Stomach (tissue), 9 donors: ENCODE results near the gene UFSP1. TPM values are rescaled to one million over a fixed set of nuclear protein-coding genes. Genes with fewer than 3 reads are reported as not detected.

Source experiments
- DNase-seq, 2 donors: peaks; one replicate each; pipeline versions ENCODE4 v3.0.0 to v3.0.0-alpha.2; 2013 to 2019
- H3K27ac ChIP-seq, 5 donors: fragments of 200-600 bp in 4 of 5; sonication (generic) in 4 of 5; one replicate each; pipeline ENCODE4 v1.5.1; 2013 to 2019; ENCODE audit warnings: mild to moderate bottlenecking in 1 of 5, moderate library complexity in 1 of 5
- H3K27me3 ChIP-seq, 3 donors: fragments of 200-600 bp; sonication (generic); one replicate each; pipeline ENCODE4 v1.5.1; 2017 to 2019; ENCODE audit warnings: mixed run types in 1 of 3
- H3K36me3 ChIP-seq, 4 donors: fragments of 200-600 bp; sonication (generic); 1 replicate in 3 of 4; 2 replicates in 1 of 4; pipeline ENCODE4 v1.5.1; 2016 to 2019
- H3K4me1 ChIP-seq, 4 donors: fragments of 200-600 bp; sonication (generic); one replicate each; pipeline ENCODE4 v1.5.1; 2016 to 2019
- H3K4me3 ChIP-seq, 4 donors: fragments of 200-600 bp; sonication (generic) in 3 of 4; one replicate each; pipeline ENCODE4 v1.5.1; 2016 to 2019; ENCODE audit warnings: mild to moderate bottlenecking in 1 of 4
- H3K9me3 ChIP-seq, 4 donors: fragments of 200-600 bp; sonication (generic); one replicate each; pipeline ENCODE4 v1.5.1; 2016 to 2019
- CTCF ChIP-seq, 7 experiments: fragments of 450-650 bp in 4 of 7; fragments of 200-600 bp in 3 of 7; sonication (generic) in 3 of 7; IDR thresholded peaks; one replicate each; pipeline ENCODE4 v1.5.1; 2016 to 2019; ENCODE audit warnings: antibody characterized with exemption in 7 of 7, control low read depth in 2 of 7, mild to moderate bottlenecking in 1 of 7
- EP300 ChIP-seq: sonication (generic); formaldehyde crosslinking; IDR thresholded peaks from one replicate; pipeline ENCODE4 v1.6.1; 2017; ENCODE audit warnings: antibody characterized with exemption
- POLR2A ChIP-seq, 4 donors: fragments of 450-650 bp; IDR thresholded peaks; one replicate each; pipeline ENCODE4 v1.6.1; 2016; ENCODE audit warnings: antibody characterized with exemption in 4 of 4, control low read depth in 2 of 4, mild to moderate bottlenecking in 1 of 4, moderate library complexity in 1 of 4
- POLR2AphosphoS5 ChIP-seq, 3 donors: sonication (generic); formaldehyde crosslinking; IDR thresholded peaks; one replicate each; pipeline ENCODE4 v1.6.1; 2016; ENCODE audit warnings: antibody characterized with exemption in 3 of 3
- whole genome bisulfite sequencing, 5 donors: extraction: QIAGEN DNeasy Blood & Tissue Kit in 3 of 5; methylation state at CpG; one replicate each; pipeline versions ENCODE4 v1.1.5 to v1.1.7; 2013 to 2018; 5-methylcytosine and 5-hydroxymethylcytosine counted together
- intact Hi-C: fragments of 100-400 bp; cut with DNase I; formaldehyde crosslinking; loops from one replicate; pipeline ENCODE4 v1.15.1; 2023; ENCODE audit warnings: low total_unique reads
- polyA plus RNA-seq, 3 donors: library from polyadenylated mRNA; stranded (reverse); fragments of 200-250 nt; gene quantifications; one replicate each; pipeline ENCODE4 v1.2.3, GENCODE V29; 2013
- total RNA-seq, 5 donors: library from RNA; depleted of rRNA; stranded (reverse); fragments of >200 nt; gene quantifications; one replicate each; pipeline versions ENCODE4 v1.1.0 to v1.2.3, GENCODE V29; 2014 to 2016
- donor health status: healthy with polysubstance abuse.
- donor health status: Bipolar disorder and iron deficiency.
- donor health status: healthy.

UFSP1 gene
- total and polyA plus RNA-seq, 8 donors: 0.73 to 22.6 (median 4.1) TPM; not detected in 3

- WGBS, 5 donors: 79 to 92% (median 91%) methylated on average over 7 of the region's 7 CpGs
- no peak for DNase-seq
- Histone ChIP-seq H3K4me1 (peaks cover 24 to 57% (median 45%) of the 10 kb centered on the region in 4 donors), H3K36me3 (peaks cover 56 to 91% (median 85%) of the 10 kb centered on the region in 4 donors), H3K9me3 (no peaks in the 10 kb centered on the region), H3K27me3 (no peaks in the 10 kb centered on the region), H3K4me3 (no peak overlapping the region), H3K27ac (no peak overlapping the region)
- no peak for TF ChIP-seq CTCF (IDR thresholded peaks at IDR 0.05)
- TF ChIP-seq POLR2AphosphoS5 (IDR thresholded peaks at IDR 0.05): no peak
- no peak for TF ChIP-seq POLR2A (IDR thresholded peaks at IDR 0.05)
- no peak for TF ChIP-seq EP300
- intact Hi-C loops: no loop called here
Observed at GRCh38 chr7:100880645-100881044, 8.9 kb downstream of the UFSP1 start.

- Histone ChIP-seq H3K27ac (no peak overlapping the region), H3K36me3 (peaks cover 48 to 82% (median 76%) of the 10 kb centered on the region in 4 donors), H3K4me3 (no peak overlapping the region), H3K4me1 (peaks cover 24 to 54% (median 46%) of the 10 kb centered on the region in 4 donors), H3K27me3 (no peaks in the 10 kb centered on the region), H3K9me3 (no peaks in the 10 kb centered on the region)
- WGBS, 5 donors: 84 to 89% (median 84%) methylated on average over 11 of the region's 11 CpGs
- no peak for TF ChIP-seq CTCF (IDR thresholded peaks at IDR 0.05)
- no peak for TF ChIP-seq EP300
- TF ChIP-seq POLR2AphosphoS5 (IDR thresholded peaks at IDR 0.05): no peak
- TF ChIP-seq POLR2A (IDR thresholded peaks at IDR 0.05): no peak
- intact Hi-C loops: no loop called here
- DNase-seq: no peak
Observed at GRCh38 chr7:100879685-100880261, 9.7 kb downstream of the UFSP1 start.

- H3K4me3 ChIP-seq: no peak overlapping the region
- TF ChIP-seq POLR2AphosphoS5 (IDR thresholded peaks at IDR 0.05) (no peak), CTCF (IDR thresholded peaks at IDR 0.05) (no peak), POLR2A (IDR thresholded peaks at IDR 0.05) (no peak), EP300 (no peak)
- H3K27me3 ChIP-seq: no peaks in the 10 kb centered on the region
- no peak for DNase-seq
- 66 to 70% (median 68%) methylated on average over 6 of the region's 6 CpGs for WGBS, 5 donors
- peaks cover 31 to 63% (median 55%) of the 10 kb centered on the region in 4 donors for H3K4me1 ChIP-seq
- no peaks in the 10 kb centered on the region for H3K9me3 ChIP-seq
- H3K27ac ChIP-seq: peak overlapping the region in 2 of 5 donors; percentile 14 to 18
- peaks cover 37 to 76% (median 67%) of the 10 kb centered on the region in 4 donors for H3K36me3 ChIP-seq
- intact Hi-C loops: no loop called here
Observed at GRCh38 chr7:100878685-100879084, 10.8 kb downstream of the UFSP1 start.

GRCh38 chr7:100878013-100878412 lies 11.5 kb downstream of the UFSP1 start:
- Histone ChIP-seq H3K36me3 (peaks cover 35 to 76% (median 67%) of the 10 kb centered on the region in 4 donors), H3K4me3 (peak overlapping the region in 1 of 4 donors; percentile 10), H3K4me1 (peaks cover 31 to 65% (median 56%) of the 10 kb centered on the region in 4 donors), H3K9me3 (no peaks in the 10 kb centered on the region), H3K27ac (peak overlapping the region in 1 of 5 donors; percentile 18), H3K27me3 (no peaks in the 10 kb centered on the region)
- no peak for TF ChIP-seq POLR2AphosphoS5 (IDR thresholded peaks at IDR 0.05)
- no peak for TF ChIP-seq POLR2A (IDR thresholded peaks at IDR 0.05)
- TF ChIP-seq EP300: no peak
- intact Hi-C loops: no loop called here
- DNase-seq: no peak
- 66 to 86% (median 77%) methylated on average over 7 of the region's 7 CpGs for WGBS, 5 donors

GRCh38 chr7:100875356-100875751 lies 14.2 kb downstream of the UFSP1 start:
- TF ChIP-seq POLR2AphosphoS5 (IDR thresholded peaks at IDR 0.05) (no peak), EP300 (no peak), POLR2A (IDR thresholded peaks at IDR 0.05) (no peak), CTCF (IDR thresholded peaks at IDR 0.05) (no peak)
- peaks cover 25 to 76% (median 67%) of the 10 kb centered on the region in 4 donors for H3K36me3 ChIP-seq
- peak overlapping the region; percentile 89 to 97 (median 93) for H3K27ac ChIP-seq
- H3K4me1 ChIP-seq: peaks cover 31 to 62% (median 54%) of the 10 kb centered on the region in 4 donors
- intact Hi-C loops: no loop called here
- DNase-seq: peak in 1 of 2 donors; percentile 69
- H3K9me3 ChIP-seq: no peaks in the 10 kb centered on the region
- H3K4me3 ChIP-seq: peak overlapping the region; percentile 82 to 98 (median 92)
- no peaks in the 10 kb centered on the region for H3K27me3 ChIP-seq
- 0 to 1% (median 0%) methylated on average over 18 to 39 of the region's 39 CpGs for WGBS, 5 donors
